NCI-H526 treated with DMSO at 0.1 percent for 48 hours (cell line): ENCODE measurements around the gene CEP128.

Experiments
- DNase-seq: peaks from one replicate; lab custom pipeline; 2025; lab: John Stamatoyannopoulos, UW

Gene CEP128

GRCh38 chr14:80477388-80478160, 464.0 kb downstream of the CEP128 start:
- no peak for DNase-seq

- DNase-seq = no peak
These were observed 466.5 kb downstream of the CEP128 start for GRCh38 chr14:80475074-80475473.

GRCh38 chr14:80468331-80469122, 473.0 kb downstream of the CEP128 start:
- no peak for DNase-seq

GRCh38 chr14:80465546-80466220, 475.9 kb downstream of the CEP128 start:
- DNase-seq = no peak

- no peak for DNase-seq
These were observed 476.9 kb downstream of the CEP128 start for GRCh38 chr14:80464531-80465149.

- DNase-seq = no peak
These were observed 485.3 kb downstream of the CEP128 start for GRCh38 chr14:80456209-80456608.

- DNase-seq = no peak
These were observed 486.5 kb downstream of the CEP128 start for GRCh38 chr14:80455031-80455430.

GRCh38 chr14:80448267-80448666, 493.3 kb downstream of the CEP128 start:
- DNase-seq = no peak

GRCh38 chr14:80447392-80447791, 494.1 kb downstream of the CEP128 start:
- DNase-seq = no peak
